GM12892 (cell line): ENCODE measurements around the gene HOXA3.

Experiments used
- DNase-seq: peaks from one replicate; pipeline ENCODE4 v3.0.0; 2011; ENCODE audit not compliant: insufficient read length
- FAIRE-seq: peaks from 2 replicates; lab custom pipeline; 2011; peaks lifted over from hg19 to GRCh38; lab: Jason Lieb, UNC
- POLR2A ChIP-seq: IDR thresholded peaks from 2 replicates; pipeline ENCODE4 v1.6.1; 2011; ENCODE audit warnings: low read depth, low read length, control low read depth
- POLR2AphosphoS5 ChIP-seq: IDR thresholded peaks from 2 replicates; pipeline ENCODE4 v1.6.1; 2011; ENCODE audit warnings: low read depth, low read length, control low read depth
- TAF1 ChIP-seq: IDR thresholded peaks from 2 replicates; pipeline ENCODE4 v1.6.1; 2011; ENCODE audit warnings: low read depth, mild to moderate bottlenecking, control low read depth, low read length, borderline replicate concordance

HOXA3 gene

DNA sequence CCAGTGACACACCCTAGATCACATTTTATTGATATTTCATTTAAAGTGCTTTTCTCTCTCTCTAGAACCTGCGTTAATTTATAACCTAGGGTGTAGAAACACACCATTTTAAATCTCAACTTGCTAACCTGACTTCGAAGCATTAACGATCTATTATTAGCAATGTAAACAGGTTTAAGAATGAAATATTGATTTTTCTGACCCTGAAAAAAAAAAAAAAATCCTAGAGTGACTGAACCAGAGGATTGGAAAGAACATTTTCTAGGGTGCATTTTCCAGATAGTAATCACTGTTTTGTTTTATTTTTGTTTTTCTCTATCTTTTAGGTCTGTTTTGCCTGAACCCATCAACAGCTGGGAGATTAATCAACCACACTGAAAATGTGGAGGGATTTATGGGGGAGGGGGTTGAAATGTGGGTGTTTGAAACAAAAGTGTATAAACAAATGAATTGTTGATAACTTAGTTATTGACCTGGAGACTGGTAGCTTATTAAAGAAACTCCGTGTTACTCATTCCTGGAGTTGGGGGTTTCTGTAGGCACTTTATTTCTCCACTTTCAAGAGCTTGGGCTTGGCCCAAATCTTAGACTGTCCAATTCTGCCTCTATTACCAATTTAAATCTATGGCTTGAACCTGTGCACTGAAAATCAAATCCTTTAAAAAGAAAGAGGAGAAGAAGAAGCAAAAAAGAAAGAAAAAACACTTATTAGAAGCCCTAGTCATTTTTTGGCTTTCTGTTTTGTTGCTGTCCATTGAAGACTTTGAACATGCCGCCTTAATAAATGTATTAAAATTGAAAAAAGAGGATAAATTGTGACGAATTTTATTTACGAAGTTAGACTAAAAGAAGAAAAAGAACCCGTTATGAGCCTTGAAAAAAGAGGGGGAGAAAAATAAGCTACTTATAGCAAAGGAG is 52.7 kb downstream of the HOXA3 start:
- DNase-seq (no peak), FAIRE-seq (no peak)
- TF ChIP-seq TAF1 (no peak), POLR2A (no peak), POLR2AphosphoS5 (no peak)

DNA sequence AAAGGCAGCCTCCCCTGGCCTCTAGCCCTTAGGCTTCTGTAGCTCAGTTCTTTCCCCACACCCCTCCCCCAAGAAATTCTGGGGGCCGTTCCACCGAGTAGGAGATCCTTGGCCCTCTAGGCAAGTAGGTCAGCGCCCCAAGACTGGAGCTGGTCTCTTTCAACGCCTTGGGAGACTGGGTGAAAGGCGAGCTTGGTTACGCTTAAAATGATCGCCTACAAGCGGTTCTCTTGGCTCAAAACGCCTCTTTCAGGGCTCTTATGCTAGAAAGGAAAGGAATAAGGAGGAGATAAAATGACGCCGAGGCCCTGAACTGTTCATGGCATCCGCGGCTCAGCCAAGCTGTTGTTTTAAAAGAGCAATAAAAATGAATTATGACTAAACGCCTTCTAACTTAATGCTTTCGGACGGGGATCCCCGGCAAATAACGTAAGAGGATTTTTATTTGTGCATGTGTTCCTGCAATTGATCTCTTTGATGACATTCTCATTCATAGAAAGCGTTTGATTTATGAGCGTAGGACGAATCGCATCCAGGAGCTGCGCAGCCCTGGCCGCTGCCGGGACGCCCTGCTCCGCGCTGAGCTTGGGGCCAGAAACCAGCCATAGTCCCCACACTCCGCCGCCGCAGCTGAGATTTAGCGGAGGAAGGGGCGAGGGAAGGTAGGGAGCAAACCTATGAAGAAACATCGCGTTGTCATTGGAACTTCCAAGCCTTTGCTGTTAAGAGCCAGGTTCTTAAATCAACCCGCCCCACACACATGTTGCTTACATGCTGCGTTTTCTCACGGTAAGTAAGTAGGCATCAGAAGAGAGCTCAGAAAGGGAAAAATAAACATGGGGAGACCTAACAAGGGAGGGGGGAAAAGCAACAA is 53.6 kb downstream of the HOXA3 start:
- FAIRE-seq = no peak

GRCh38 chr7:27097686-27098577 is 54.5 kb downstream of the HOXA3 start:
- TF ChIP-seq TAF1 (no peak), POLR2AphosphoS5 (no peak), POLR2A (no peak)
- no peak for FAIRE-seq
- DNase-seq = no peak

More for the DNA sequence above, 53.6 kb downstream of the HOXA3 start:
- no peak for DNase-seq
- TF ChIP-seq POLR2A = no peak
- no peak for TF ChIP-seq POLR2AphosphoS5
- no peak for TF ChIP-seq TAF1

GRCh38 chr7:27096768-27097514 is 55.4 kb downstream of the HOXA3 start:
- no peak for FAIRE-seq
- TF ChIP-seq POLR2AphosphoS5 (no peak), POLR2A (no peak), TAF1 (no peak)
- DNase-seq = no peak

- no peak for TF ChIP-seq POLR2AphosphoS5
- no peak for TF ChIP-seq TAF1
- peak; percentile 19; the same call in 1 of the 2 replicates for TF ChIP-seq POLR2A
- no peak for FAIRE-seq
- DNase-seq = peak; percentile 86
Measured at GRCh38 chr7:27095897-27096767, 56.3 kb downstream of the HOXA3 start, which contains the start of gene HOXA1. Gene HOXA1, minus strand, starts transcription at chr7:27096000. Its CDS starts 88 bp downstream, at chr7:27095912.

DNA sequence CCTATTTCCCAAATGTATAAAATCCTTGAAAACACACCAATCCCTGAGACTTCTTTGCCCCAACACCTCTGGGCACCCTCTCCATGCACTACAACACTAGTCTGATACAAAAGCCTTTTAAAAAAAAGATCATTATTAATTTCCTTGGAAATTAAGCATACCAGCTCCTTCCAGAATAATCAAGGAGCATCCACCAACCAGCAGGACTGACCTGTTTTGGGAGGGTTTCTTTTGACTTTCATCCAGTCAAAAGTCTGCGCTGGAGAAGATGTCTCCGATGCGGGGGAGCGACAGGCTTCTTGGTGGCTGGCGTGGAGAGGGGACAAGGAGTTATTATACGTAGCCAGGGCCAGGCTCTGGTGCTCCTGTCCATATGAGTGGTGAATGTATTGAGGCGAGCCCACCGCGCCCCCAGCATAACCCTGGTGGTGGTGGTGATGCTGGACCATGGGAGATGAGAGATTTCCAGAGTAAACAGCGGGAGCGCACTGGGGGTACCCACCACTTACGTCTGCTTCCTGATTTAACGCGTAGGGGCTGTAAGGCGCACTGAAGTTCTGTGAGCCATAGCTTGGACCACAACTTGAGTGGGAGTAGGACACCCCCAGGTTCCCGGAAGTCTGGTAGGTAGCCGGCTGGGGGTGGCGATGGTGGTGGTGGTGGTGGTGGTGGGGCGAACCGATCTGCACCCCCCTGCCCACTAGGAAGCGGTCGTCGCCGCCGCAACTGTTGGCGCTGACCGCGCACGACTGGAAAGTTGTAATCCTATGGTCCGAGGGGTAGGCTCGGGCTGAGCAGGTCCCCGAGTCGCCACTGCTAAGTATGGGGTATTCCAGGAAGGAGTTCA is 57.1 kb downstream of the HOXA3 start:
- DNase-seq (no peak), FAIRE-seq (no peak)
- no peak for TF ChIP-seq TAF1
- no peak for TF ChIP-seq POLR2A
- TF ChIP-seq POLR2AphosphoS5 = no peak

GRCh38 chr7:27094304-27095049 is 57.9 kb downstream of the HOXA3 start:
- TF ChIP-seq POLR2AphosphoS5 (no peak), POLR2A (no peak), TAF1 (no peak)
- FAIRE-seq = no peak

DNA sequence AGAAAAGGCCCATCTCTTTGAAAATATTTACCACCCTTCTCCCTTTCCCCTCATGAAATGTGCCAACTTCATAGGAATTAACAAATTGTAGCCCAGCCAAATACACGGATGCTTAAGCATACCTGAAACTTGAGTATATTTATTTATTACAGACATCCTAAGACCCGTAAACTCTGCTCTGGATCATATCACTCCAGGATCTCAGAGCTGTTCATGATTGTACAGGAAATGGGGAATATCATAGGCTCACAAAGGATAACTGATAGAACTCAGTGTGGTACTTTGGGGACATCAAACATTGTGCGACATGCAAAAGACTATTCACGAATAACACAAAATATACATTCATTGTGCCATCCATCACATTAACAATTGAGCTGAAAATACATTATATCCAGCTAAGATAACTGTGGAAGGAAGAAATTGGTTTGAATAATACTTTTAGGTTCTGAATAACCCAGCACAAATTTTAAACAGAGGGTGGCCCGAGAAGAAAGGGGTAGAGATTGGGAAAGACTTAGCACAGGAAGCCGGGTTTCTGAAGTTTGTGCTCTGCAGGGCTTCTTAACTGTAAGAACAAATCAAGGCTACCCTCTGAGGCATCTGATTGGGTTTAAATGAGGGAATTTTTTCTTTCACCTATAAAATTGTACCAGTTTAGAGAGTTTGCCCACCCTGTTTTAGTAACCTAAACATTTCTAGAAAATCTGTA is 59.0 kb downstream of the HOXA3 start:
- FAIRE-seq = no peak
- TF ChIP-seq POLR2A (no peak), TAF1 (no peak), POLR2AphosphoS5 (no peak)
- no peak for DNase-seq

More at GRCh38 chr7:27094304-27095049, 57.9 kb downstream of the HOXA3 start:
- no peak for DNase-seq

GRCh38 chr7:27092819-27093110 is 59.6 kb downstream of the HOXA3 start:
- DNase-seq (no peak), FAIRE-seq (no peak)
- TF ChIP-seq POLR2A = no peak
- no peak for TF ChIP-seq TAF1
- no peak for TF ChIP-seq POLR2AphosphoS5
